Suprapubic skin (tissue), 4 donors: ENCODE data around the gene RNF223.

Experiments
- CTCF ChIP-seq, 2 donors: fragments of 200-600 bp in 1 of 2; fragments of 450-650 bp in 1 of 2; sonication (generic) in 1 of 2; IDR thresholded peaks; one replicate each; pipeline ENCODE4 v1.5.1; 2016 to 2019; ENCODE audit warnings: antibody characterized with exemption in 2 of 2, mild to moderate bottlenecking in 1 of 2, moderate library complexity in 1 of 2
- POLR2A ChIP-seq, 2 donors: fragments of 450-650 bp; IDR thresholded peaks; one replicate each; pipeline ENCODE4 v1.6.1; 2017; ENCODE audit warnings: antibody characterized with exemption in 2 of 2, mild to moderate bottlenecking in 2 of 2, moderate library complexity in 2 of 2
- POLR2AphosphoS5 ChIP-seq, 3 donors: sonication (generic); formaldehyde crosslinking; IDR thresholded peaks; one replicate each; pipeline ENCODE4 v1.6.1; 2017; ENCODE audit warnings: antibody characterized with exemption in 3 of 3

DNA sequence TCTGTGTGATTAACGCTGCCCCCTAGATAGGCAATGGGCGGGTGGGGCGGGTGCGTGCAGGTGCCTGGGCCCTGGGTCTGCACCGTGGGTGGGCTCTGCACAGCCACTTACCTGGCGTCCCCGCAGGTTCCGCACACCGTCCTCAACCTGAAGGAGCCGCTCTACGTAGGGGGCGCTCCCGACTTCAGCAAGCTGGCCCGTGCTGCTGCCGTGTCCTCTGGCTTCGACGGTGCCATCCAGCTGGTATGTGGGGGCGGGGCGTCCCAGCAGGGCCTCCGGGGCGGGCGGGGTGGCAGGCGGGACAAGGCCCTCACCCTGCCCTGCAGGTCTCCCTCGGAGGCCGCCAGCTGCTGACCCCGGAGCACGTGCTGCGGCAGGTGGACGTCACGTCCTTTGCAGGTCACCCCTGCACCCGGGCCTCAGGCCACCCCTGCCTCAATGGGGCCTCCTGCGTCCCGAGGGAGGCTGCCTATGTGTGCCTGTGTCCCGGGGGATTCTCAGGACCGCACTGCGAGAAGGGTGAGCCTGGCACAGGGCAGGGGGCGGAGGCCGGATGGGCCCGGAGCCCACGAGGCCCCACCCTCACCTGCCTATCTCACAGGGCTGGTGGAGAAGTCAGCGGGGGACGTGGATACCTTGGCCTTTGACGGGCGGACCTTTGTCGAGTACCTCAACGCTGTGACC, 22.8 kb downstream of the RNF223 start:
- no peak for TF ChIP-seq POLR2A (IDR thresholded peaks at IDR 0.05)
- TF ChIP-seq CTCF (IDR thresholded peaks at IDR 0.05), result no peak
- no peak for TF ChIP-seq POLR2AphosphoS5 (IDR thresholded peaks at IDR 0.05)
